Measurements from ENCODE around the gene ZSCAN22. TPM values are rescaled to one million over a fixed set of nuclear protein-coding genes. Genes with fewer than 3 reads are reported as not detected.

The ZSCAN22 gene
- total and polyA plus RNA-seq, 2 of the 13 experiments (the other 11 are each of a cell fraction or from before 2014, with no cell fraction given): 2.5 to 3.5 TPM

- TF ChIP-seq, protein P1, sequence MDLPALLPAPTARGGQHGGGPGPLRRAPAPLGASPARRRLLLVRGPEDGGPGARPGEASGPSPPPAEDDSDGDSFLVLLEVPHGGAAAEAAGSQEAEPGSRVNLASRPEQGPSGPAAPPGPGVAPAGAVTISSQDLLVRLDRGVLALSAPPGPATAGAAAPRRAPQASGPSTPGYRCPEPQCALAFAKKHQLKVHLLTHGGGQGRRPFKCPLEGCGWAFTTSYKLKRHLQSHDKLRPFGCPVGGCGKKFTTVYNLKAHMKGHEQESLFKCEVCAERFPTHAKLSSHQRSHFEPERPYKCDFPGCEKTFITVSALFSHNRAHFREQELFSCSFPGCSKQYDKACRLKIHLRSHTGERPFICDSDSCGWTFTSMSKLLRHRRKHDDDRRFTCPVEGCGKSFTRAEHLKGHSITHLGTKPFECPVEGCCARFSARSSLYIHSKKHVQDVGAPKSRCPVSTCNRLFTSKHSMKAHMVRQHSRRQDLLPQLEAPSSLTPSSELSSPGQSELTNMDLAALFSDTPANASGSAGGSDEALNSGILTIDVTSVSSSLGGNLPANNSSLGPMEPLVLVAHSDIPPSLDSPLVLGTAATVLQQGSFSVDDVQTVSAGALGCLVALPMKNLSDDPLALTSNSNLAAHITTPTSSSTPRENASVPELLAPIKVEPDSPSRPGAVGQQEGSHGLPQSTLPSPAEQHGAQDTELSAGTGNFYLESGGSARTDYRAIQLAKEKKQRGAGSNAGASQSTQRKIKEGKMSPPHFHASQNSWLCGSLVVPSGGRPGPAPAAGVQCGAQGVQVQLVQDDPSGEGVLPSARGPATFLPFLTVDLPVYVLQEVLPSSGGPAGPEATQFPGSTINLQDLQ (CRISPR knock-in tag; IDR thresholded peaks at IDR 0.05): no peak
- TF ChIP-seq ZFP62 (CRISPR knock-in tag; IDR thresholded peaks at IDR 0.05) (no peak), HNRNPK (IDR thresholded peaks at IDR 0.05; ENCODE audit: low read depth, low read length, poor library complexity, severe bottlenecking) (no peak), ZNF546 (CRISPR knock-in tag; conservative IDR thresholded peaks at IDR 0.05) (no peak), NFIC (IDR thresholded peaks at IDR 0.05; ENCODE audit: low read length) (no peak), ZNF205 (CRISPR knock-in tag; IDR thresholded peaks at IDR 0.05) (no peak), RBAK (CRISPR knock-in tag; IDR thresholded peaks at IDR 0.05) (no peak), ZNF317 (CRISPR knock-in tag; IDR thresholded peaks at IDR 0.05) (no peak), CERS6 (CRISPR knock-in tag; IDR thresholded peaks at IDR 0.05) (no peak), BHLHE40 (IDR thresholded peaks at IDR 0.05; ENCODE audit: low read length) (no peak), YEATS2 (CRISPR knock-in tag; IDR thresholded peaks at IDR 0.05; ENCODE audit: borderline replicate concordance) (no peak), GATAD2A (CRISPR knock-in tag; IDR thresholded peaks at IDR 0.05) (no peak), HOMEZ (CRISPR knock-in tag; IDR thresholded peaks at IDR 0.05; ENCODE audit: low read depth) (no peak), AGO2 (optimal IDR thresholded peaks at IDR 0.05; ENCODE audit: low read depth, low read length) (no peak), ZNF512B (CRISPR knock-in tag; IDR thresholded peaks at IDR 0.05; ENCODE audit: borderline replicate concordance) (no peak), TBL1XR1 (IDR thresholded peaks at IDR 0.05; ENCODE audit: borderline replicate concordance, low read length, partially characterized antibody) (no peak), ZFP82 (CRISPR knock-in tag; IDR thresholded peaks at IDR 0.05; ENCODE audit: borderline replicate concordance) (no peak), XBP1 (CRISPR knock-in tag; IDR thresholded peaks at IDR 0.05) (no peak), HMG20A (CRISPR knock-in tag; IDR thresholded peaks at IDR 0.05; ENCODE audit: borderline replicate concordance) (no peak), EED (CRISPR knock-in tag; IDR thresholded peaks at IDR 0.05) (peak; percentile 15; the same call in 1 of the 2 replicates), ZSCAN25 (CRISPR knock-in tag; IDR thresholded peaks at IDR 0.05) (no peak)
- TF ChIP-seq, protein P2, sequence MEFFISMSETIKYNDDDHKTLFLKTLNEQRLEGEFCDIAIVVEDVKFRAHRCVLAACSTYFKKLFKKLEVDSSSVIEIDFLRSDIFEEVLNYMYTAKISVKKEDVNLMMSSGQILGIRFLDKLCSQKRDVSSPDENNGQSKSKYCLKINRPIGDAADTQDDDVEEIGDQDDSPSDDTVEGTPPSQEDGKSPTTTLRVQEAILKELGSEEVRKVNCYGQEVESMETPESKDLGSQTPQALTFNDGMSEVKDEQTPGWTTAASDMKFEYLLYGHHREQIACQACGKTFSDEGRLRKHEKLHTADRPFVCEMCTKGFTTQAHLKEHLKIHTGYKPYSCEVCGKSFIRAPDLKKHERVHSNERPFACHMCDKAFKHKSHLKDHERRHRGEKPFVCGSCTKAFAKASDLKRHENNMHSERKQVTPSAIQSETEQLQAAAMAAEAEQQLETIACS (CRISPR knock-in tag; IDR thresholded peaks at IDR 0.05): no peak
These were observed 53.4 kb downstream of the ZSCAN22 start (continued) for GRCh38 chr19:58380037-58380661.
